Small intestine (tissue), 7 donors: ENCODE measurements around the gene FCF1. TPM values are rescaled to one million over a fixed set of nuclear protein-coding genes. Genes with fewer than 3 reads are reported as not detected.

ENCODE experiments used
- DNase-seq, 2 donors: peaks; one replicate each; pipeline versions ENCODE4 v3.0.0 to v3.0.0-alpha.2; 2013
- FAIRE-seq: peaks from 2 replicates; lab custom pipeline; 2012; peaks lifted over from hg19 to GRCh38; lab: Jason Lieb, UNC
- H3K27ac ChIP-seq, 3 donors: one replicate each; pipeline ENCODE4 v1.5.1; 2013; ENCODE audit warnings: low read length in 2 of 3, mild to moderate bottlenecking in 2 of 3, control low read depth in 1 of 3, inconsistent platforms in 1 of 3, low read depth in 1 of 3, moderate library complexity in 1 of 3
- H3K27me3 ChIP-seq, 3 donors: one replicate each; pipeline ENCODE4 v1.6.1; 2013; ENCODE audit warnings: low read length in 3 of 3, inconsistent platforms in 1 of 3; ENCODE audit not compliant: control insufficient read depth in 3 of 3, insufficient read depth in 3 of 3
- H3K36me3 ChIP-seq, 3 donors: one replicate each; pipeline ENCODE4 v1.6.1; 2013; ENCODE audit warnings: low read length in 3 of 3, inconsistent platforms in 1 of 3, low read depth in 1 of 3, mild to moderate bottlenecking in 1 of 3, moderate library complexity in 1 of 3; ENCODE audit not compliant: control insufficient read depth in 3 of 3, insufficient read depth in 2 of 3
- H3K4me1 ChIP-seq, 3 donors: one replicate each; pipeline ENCODE4 v1.6.1; 2013; ENCODE audit warnings: low read length in 2 of 3, inconsistent platforms in 1 of 3, low read depth in 1 of 3, mild to moderate bottlenecking in 1 of 3, moderate library complexity in 1 of 3; ENCODE audit not compliant: control insufficient read depth in 3 of 3, insufficient read depth in 2 of 3
- H3K4me3 ChIP-seq, 3 donors: one replicate each; pipeline ENCODE4 v1.5.1; 2013; ENCODE audit warnings: low read length in 3 of 3, control low read depth in 1 of 3, inconsistent platforms in 1 of 3, low read depth in 1 of 3, mild to moderate bottlenecking in 1 of 3, moderate library complexity in 1 of 3
- H3K9me3 ChIP-seq, 2 donors: one replicate each; pipeline ENCODE4 v1.6.1; 2013; ENCODE audit warnings: low read depth in 1 of 2, low read length in 1 of 2; ENCODE audit not compliant: control insufficient read depth in 2 of 2, insufficient read depth in 1 of 2
- WGBS, 3 donors: extraction: QIAGEN DNeasy Blood & Tissue Kit; methylation state at CpG; one replicate each; pipeline ENCODE4 v1.1.7; 2013; 5-methylcytosine and 5-hydroxymethylcytosine counted together
- polyA plus RNA-seq, 4 donors: library from polyadenylated mRNA; stranded (reverse) in 3 of 4; unstranded in 1 of 4; fragments of 200-250 nt in 3 of 4; fragments of 120-200 nt in 1 of 4; gene quantifications; one replicate each; pipeline versions ENCODE4 v1.2.1 to v1.2.3, GENCODE V29; 2013
- donor health status: healthy with polysubstance abuse.
- donor health status: control.
- donor health status: control.
- donor health status: Bipolar disorder and iron deficiency.
- donor health status: healthy.

FCF1 gene
- polyA plus RNA-seq, 4 donors: 11.9 to 40.0 (median 23.8) TPM

DNA sequence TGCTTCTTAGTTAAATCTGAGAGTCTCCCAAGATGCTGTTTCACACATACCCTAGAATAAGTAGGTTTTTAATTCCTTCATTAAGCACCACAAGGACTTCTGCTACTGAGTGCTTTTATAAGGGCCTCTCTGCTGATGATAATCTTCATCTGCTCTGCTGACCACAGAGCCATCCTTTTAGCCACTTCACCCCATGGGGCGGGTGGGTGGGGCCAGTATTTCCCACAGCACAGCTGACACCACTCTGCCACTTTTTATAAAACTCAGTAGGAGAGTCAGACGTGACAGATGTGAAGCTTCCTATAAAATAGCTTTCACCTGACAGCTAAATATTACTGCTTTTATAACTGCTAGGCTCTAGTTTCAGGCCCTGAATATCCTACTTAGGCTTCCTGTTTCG is 20.3 kb downstream of the FCF1 start:
- Histone ChIP-seq H3K27me3 (no peaks in the 10 kb centered on the region), H3K36me3 (peaks cover 4 to 20% (median 4%) of the 10 kb centered on the region in 3 donors), H3K9me3 (no peaks in the 10 kb centered on the region), H3K4me1 (peaks cover 0 to 14% (median 2%) of the 10 kb centered on the region in 3 donors), H3K4me3 (no peak overlapping the region), H3K27ac (no peak overlapping the region)
- DNase-seq: no peak
- 74 to 87% (median 78%) methylated on average over 3 of the region's 3 CpGs for WGBS, 3 donors
- FAIRE-seq: no peak

DNA sequence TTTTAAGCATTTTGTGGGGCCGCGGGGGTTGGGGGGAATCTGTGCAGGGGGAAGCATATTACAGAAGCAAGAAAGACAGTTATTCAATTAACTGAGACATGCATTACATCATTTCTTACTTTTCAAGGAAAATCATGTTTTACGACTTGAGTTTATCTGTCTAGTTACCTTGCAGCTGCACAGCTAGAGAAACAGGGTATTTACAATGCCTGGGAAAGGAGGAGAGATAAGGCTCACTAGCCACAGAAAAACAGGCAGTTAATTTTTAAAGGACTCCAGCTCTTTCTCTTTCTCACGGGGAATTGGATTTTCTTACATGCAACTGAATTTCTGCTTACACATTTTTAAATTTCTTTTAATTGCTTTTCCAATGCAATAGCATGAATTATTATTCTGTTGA is 22.2 kb downstream of the FCF1 start:
- Histone ChIP-seq H3K4me1 (peaks cover 0 to 14% (median 2%) of the 10 kb centered on the region in 3 donors), H3K36me3 (peaks cover 4 to 23% (median 4%) of the 10 kb centered on the region in 3 donors), H3K27ac (peak overlapping the region in 1 of 3 donors; percentile 37), H3K27me3 (no peaks in the 10 kb centered on the region), H3K4me3 (no peak overlapping the region), H3K9me3 (no peaks in the 10 kb centered on the region)
- no peak for FAIRE-seq
- DNase-seq: peak in 1 of 2 donors; percentile 54
- WGBS, 3 donors: 24 to 68% (median 35%) methylated on average over 4 of the region's 4 CpGs

DNA sequence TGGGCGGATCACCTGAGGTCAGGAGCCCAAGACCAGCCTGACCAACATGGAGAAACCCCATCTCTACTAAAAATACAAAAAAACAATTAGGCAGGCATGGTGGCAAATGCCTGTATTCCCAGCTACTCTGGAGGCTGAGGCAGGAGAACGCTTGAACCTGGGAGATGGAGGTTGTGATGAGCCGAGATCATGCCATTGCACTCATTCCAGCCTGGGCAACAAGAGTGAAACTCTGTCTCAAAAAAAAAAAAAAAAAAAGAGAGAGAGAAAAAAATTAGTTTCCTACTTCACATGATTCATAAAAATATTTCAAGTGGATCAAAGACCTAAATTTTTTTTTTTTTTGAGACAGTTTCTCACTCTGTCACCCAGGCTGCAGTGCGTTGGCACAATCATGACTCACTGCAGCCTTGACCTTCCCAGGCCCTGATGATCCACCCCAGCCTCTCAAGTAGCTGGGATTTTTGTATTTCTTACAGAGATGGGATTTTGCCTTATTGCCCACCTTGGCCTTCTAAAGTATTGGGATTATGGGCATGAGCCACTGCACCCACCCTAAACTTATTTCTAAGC is 24.9 kb downstream of the FCF1 start:
- Histone ChIP-seq H3K9me3 (no peaks in the 10 kb centered on the region), H3K27ac (no peak overlapping the region), H3K27me3 (no peaks in the 10 kb centered on the region), H3K36me3 (peaks cover 4 to 17% (median 4%) of the 10 kb centered on the region in 3 donors), H3K4me1 (peaks cover 0 to 11% (median 0%) of the 10 kb centered on the region in 3 donors), H3K4me3 (no peak overlapping the region)
- FAIRE-seq (no peak), DNase-seq (no peak)
- WGBS, 3 donors: 92 to 97% (median 97%) methylated on average over 4 of the region's 4 CpGs

DNA sequence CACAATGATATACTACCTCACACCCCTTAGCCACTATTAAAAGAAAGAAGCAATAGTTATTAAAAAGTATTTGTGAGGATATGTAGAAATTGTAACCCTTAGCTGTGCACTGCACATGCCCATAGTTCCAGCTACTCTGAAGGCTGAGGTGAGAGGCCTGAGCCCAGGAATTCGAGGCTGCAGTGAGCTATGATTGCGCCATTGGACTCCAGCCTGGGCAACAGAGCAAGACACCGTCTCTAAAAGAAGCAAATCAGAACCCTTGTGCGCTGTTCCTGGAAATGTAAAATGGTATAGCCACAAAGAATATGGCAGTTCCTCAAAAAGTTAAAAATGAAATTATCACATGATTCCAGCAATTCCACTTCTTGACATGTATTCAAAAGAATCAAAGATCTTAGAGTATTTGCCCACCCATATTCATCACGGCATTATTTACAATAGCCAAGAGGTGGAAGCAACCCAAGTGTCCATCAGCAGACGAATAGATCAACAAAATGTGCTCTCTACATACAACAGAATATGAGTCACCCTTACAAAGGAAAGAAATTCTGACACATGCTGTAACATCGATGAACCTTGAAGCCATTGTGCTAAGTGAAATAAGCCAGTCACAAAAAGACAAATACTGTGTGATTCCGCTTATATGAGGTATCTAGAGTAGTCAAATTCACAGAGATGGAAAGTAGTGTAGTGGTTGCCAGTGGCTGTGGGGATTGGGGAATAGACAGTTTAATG is 26.5 kb downstream of the FCF1 start:
- Histone ChIP-seq H3K4me3 (no peak overlapping the region), H3K4me1 (peaks cover 0 to 9% (median 0%) of the 10 kb centered on the region in 3 donors), H3K27ac (no peak overlapping the region), H3K36me3 (peaks cover 0 to 15% (median 4%) of the 10 kb centered on the region in 3 donors), H3K9me3 (no peaks in the 10 kb centered on the region), H3K27me3 (no peaks in the 10 kb centered on the region)
- no peak for DNase-seq
- WGBS, 3 donors: 93 to 95% (median 94%) methylated on average over 8 of the region's 8 CpGs
- no peak for FAIRE-seq

DNA sequence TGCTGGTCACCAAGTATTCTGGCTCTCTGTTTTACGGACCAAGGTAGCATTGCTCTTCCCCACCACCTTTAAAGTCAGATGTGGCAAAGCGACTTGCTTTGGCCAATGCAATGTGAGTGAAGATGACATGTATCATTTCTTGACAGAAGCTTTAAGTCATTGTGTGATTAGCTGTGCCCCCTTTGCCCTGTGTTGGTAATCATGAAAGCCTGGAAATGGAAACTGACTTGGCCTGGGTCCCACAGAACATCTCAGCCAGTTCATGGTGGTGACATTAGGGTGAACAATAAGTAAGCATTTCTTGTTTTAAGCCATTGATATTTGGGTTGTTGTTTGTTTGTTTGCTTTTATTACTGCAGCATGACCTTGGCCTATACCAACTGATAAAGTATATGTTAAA is 34.3 kb downstream of the FCF1 start:
- Histone ChIP-seq H3K9me3 (no peaks in the 10 kb centered on the region), H3K27me3 (no peaks in the 10 kb centered on the region), H3K36me3 (no peaks in the 10 kb centered on the region), H3K4me3 (no peak overlapping the region), H3K4me1 (no peaks in the 10 kb centered on the region), H3K27ac (no peak overlapping the region)
- DNase-seq: no peak
- no peak for FAIRE-seq
- 91 to 96% (median 96%) methylated on average over 2 of the region's 2 CpGs for WGBS, 3 donors

DNA sequence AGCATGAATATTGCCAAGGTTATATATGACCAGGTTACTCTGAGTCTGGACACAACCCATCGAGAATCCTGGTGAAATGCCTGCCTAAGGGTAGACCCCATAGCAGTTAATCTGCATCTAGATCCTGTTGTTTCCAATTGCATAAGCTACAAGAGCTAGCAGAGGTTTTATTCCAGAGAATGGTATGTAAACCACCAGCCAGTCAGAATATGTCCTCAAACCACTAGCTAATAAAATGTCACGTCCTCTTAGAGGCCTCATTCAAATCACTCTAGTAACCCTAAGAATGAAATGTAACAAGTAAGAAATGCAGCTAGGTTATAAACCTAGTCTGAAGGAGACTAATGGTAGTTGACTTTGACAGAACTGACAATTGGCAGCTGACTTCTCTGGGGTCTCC is 41.2 kb downstream of the FCF1 start:
- DNase-seq (no peak), FAIRE-seq (no peak)

DNA sequence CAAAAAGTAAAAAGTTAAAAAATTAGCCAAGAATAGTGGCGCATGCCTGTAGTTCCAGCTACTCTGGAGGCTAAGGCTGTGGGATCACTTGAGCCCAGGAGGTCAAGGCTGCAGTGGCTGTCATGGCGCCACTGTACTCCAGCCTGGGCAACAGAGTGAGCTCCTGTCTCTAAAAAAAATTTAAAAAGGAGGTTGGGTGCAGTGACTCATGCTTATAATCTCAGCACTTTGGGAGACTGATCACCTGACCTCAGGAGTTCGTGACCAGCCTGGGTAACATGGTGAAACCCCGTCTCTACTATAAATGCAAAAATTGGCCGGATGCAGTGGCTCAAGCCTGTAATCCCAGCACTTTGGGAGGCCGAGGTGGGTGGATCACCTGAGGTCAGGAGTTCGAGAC is 42.0 kb downstream of the FCF1 start:
- H3K4me1 ChIP-seq: no peaks in the 10 kb centered on the region
- no peak for FAIRE-seq
- WGBS, 3 donors: 87 to 90% (median 90%) methylated on average over 7 of the region's 7 CpGs

More for the DNA sequence above, 41.2 kb downstream of the FCF1 start:
- WGBS, 3 donors: 82 to 85% (median 83%) methylated on average over 2 of the region's 2 CpGs
- H3K27ac ChIP-seq: no peak overlapping the region
- no peak overlapping the region for H3K4me3 ChIP-seq
- H3K27me3 ChIP-seq: no peaks in the 10 kb centered on the region
- H3K9me3 ChIP-seq: peaks cover 0 to 3% of the 10 kb centered on the region in 2 donors
- no peaks in the 10 kb centered on the region for H3K4me1 ChIP-seq
- H3K36me3 ChIP-seq: no peaks in the 10 kb centered on the region

DNA sequence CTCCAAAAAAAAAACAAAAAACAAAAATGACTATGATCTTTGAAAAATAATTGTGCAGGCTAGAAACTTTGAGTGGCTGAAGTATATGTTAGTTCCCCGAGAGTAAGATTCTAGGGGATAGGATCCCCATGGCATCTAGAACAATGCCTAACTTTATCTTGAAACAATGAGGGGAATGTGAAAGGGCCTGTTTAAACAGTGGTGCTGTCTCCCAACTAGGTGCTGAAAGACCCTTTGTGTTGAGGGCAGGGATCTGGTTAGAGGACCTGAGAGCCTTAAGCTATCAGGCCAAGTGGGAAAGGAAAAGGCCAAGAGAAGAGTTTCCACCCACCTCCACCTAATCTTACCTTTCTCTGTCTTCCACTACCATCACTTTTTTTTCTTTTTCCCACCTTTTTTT is 43.4 kb downstream of the FCF1 start:
- DNase-seq (no peak), FAIRE-seq (no peak)
- H3K9me3 ChIP-seq: peaks cover 0 to 3% of the 10 kb centered on the region in 2 donors
- no peaks in the 10 kb centered on the region for H3K36me3 ChIP-seq
- WGBS, 3 donors: 85 to 100% (median 98%) methylated on average over 1 of the region's 1 CpG
- no peaks in the 10 kb centered on the region for H3K4me1 ChIP-seq
- no peaks in the 10 kb centered on the region for H3K27me3 ChIP-seq
- H3K27ac ChIP-seq: no peak overlapping the region
- no peak overlapping the region for H3K4me3 ChIP-seq

More for the DNA sequence above, 42.0 kb downstream of the FCF1 start:
- Histone ChIP-seq H3K36me3 (no peaks in the 10 kb centered on the region), H3K27ac (no peak overlapping the region), H3K9me3 (peaks cover 0 to 3% of the 10 kb centered on the region in 2 donors), H3K27me3 (no peaks in the 10 kb centered on the region), H3K4me3 (no peak overlapping the region)
- no peak for DNase-seq
